ENCODE results near the gene APOD.
"Not testable (repeated sequence)": the region's sequence is repeated elsewhere in the genome, so short reads cannot be mapped to it uniquely, and the experiment has no call there.

GRCh38 chr3:195622012-195622411, 38.3 kb upstream of the APOD start:
- not testable (repeated sequence) for TF ChIP-seq MAFK (IDR thresholded peaks at IDR 0.05; ENCODE audit: low read depth, low read length); CTCF (conservative IDR thresholded peaks at IDR 0.05; ENCODE audit: low read depth, low read length); POLR2A (IDR thresholded peaks at IDR 0.05; ENCODE audit: low read depth, low read length); MAZ (IDR thresholded peaks at IDR 0.05; ENCODE audit: borderline replicate concordance, low read depth, low read length); USF2 (IDR thresholded peaks at IDR 0.05; ENCODE audit: low read depth, low read length); RAD21 (IDR thresholded peaks at IDR 0.05; ENCODE audit: low read length); SMC3 (IDR thresholded peaks at IDR 0.05; ENCODE audit: low read depth, low read length); ELK1 (IDR thresholded peaks at IDR 0.05; ENCODE audit: borderline replicate concordance, low read depth, low read length); NFE2L2 (IDR thresholded peaks at IDR 0.05; ENCODE audit: low read depth, low read length); CHD1 (IDR thresholded peaks at IDR 0.05; ENCODE audit: low read depth, low read length); RFX5 (IDR thresholded peaks at IDR 0.05; ENCODE audit: low read depth, low read length); CEBPB (IDR thresholded peaks at IDR 0.05; ENCODE audit: low read depth, low read length)

Measured in IMR-90 (cell line).